ENCODE results near the gene SEPTIN12.

SEPTIN12 gene

GRCh38 chr16:4798456-4798855 lies 10.3 kb upstream of the SEPTIN12 start:
- Histone ChIP-seq H3K36me3 (ENCODE audit: control insufficient read depth, insufficient read depth, low read length) (no peaks in the 10 kb centered on the region; the same call in 1 of the 2 replicates), H3K4me3 (replicated peaks; ENCODE audit: low read depth, low read length) (no peak overlapping the region), H3K27me3 (replicated peaks; ENCODE audit: control insufficient read depth, insufficient read depth, low read length) (no peaks in the 10 kb centered on the region)
- DNase-seq (ENCODE audit: extremely low read depth, insufficient read length): no peak
- no peak for TF ChIP-seq CTCF (IDR thresholded peaks at IDR 0.05; ENCODE audit: insufficient read depth, low read length, poor library complexity, severe bottlenecking)

- no peak for DNase-seq (ENCODE audit: extremely low read depth, insufficient read length)
- no peaks in the 10 kb centered on the region for H3K27me3 ChIP-seq (replicated peaks; ENCODE audit: control insufficient read depth, insufficient read depth, low read length)
- H3K4me3 ChIP-seq (replicated peaks; ENCODE audit: low read depth, low read length): no peak overlapping the region
- no peaks in the 10 kb centered on the region; the same call in 1 of the 2 replicates for H3K36me3 ChIP-seq (ENCODE audit: control insufficient read depth, insufficient read depth, low read length)
- TF ChIP-seq CTCF (IDR thresholded peaks at IDR 0.05; ENCODE audit: insufficient read depth, low read length, poor library complexity, severe bottlenecking): no peak
These were observed 9.7 kb upstream of the SEPTIN12 start for GRCh38 chr16:4797805-4798252.

GRCh38 chr16:4796982-4797804 lies 9.0 kb upstream of the SEPTIN12 start:
- DNase-seq (ENCODE audit: extremely low read depth, insufficient read length): no peak
- no peaks in the 10 kb centered on the region for H3K27me3 ChIP-seq (replicated peaks; ENCODE audit: control insufficient read depth, insufficient read depth, low read length)
- no peak for TF ChIP-seq CTCF (IDR thresholded peaks at IDR 0.05; ENCODE audit: insufficient read depth, low read length, poor library complexity, severe bottlenecking)
- H3K36me3 ChIP-seq (ENCODE audit: control insufficient read depth, insufficient read depth, low read length): no peaks in the 10 kb centered on the region; the same call in 1 of the 2 replicates
- no peak overlapping the region for H3K4me3 ChIP-seq (replicated peaks; ENCODE audit: low read depth, low read length)

- Histone ChIP-seq H3K36me3 (ENCODE audit: control insufficient read depth, insufficient read depth, low read length) (no peaks in the 10 kb centered on the region; the same call in 1 of the 2 replicates), H3K27me3 (replicated peaks; ENCODE audit: control insufficient read depth, insufficient read depth, low read length) (no peaks in the 10 kb centered on the region), H3K4me3 (replicated peaks; ENCODE audit: low read depth, low read length) (no peak overlapping the region)
- no peak for TF ChIP-seq CTCF (IDR thresholded peaks at IDR 0.05; ENCODE audit: insufficient read depth, low read length, poor library complexity, severe bottlenecking)
- DNase-seq (ENCODE audit: extremely low read depth, insufficient read length): no peak
These were observed 7.9 kb upstream of the SEPTIN12 start for GRCh38 chr16:4795828-4796572.

GRCh38 chr16:4795181-4795827 lies 7.2 kb upstream of the SEPTIN12 start, which contains the start of gene SMIM22:
SMIM22 (plus strand) TSS chr16:4795369; CDS start chr16:4795735, 366 bp downstream.
- TF ChIP-seq CTCF (IDR thresholded peaks at IDR 0.05; ENCODE audit: insufficient read depth, low read length, poor library complexity, severe bottlenecking): no peak
- Histone ChIP-seq H3K27me3 (replicated peaks; ENCODE audit: control insufficient read depth, insufficient read depth, low read length) (no peaks in the 10 kb centered on the region), H3K4me3 (replicated peaks; ENCODE audit: low read depth, low read length) (no peak within 1 kb of the TSS), H3K36me3 (ENCODE audit: control insufficient read depth, insufficient read depth, low read length) (no peaks in the 10 kb centered on the region; the same call in 1 of the 2 replicates)
- no peak for DNase-seq (ENCODE audit: extremely low read depth, insufficient read length)
